ENCODE results near the gene MMP28. TPM values are rescaled to one million over a fixed set of nuclear protein-coding genes. Genes with fewer than 3 reads are reported as not detected.
A peak's percentile ranks its signal among the peaks of the same experiment; 100 is the strongest.

MMP28 gene
- total and polyA plus RNA-seq, 2 of the 4 experiments (the other 2 are of a cell fraction), result 0.18 TPM; not detected in 1

DNA sequence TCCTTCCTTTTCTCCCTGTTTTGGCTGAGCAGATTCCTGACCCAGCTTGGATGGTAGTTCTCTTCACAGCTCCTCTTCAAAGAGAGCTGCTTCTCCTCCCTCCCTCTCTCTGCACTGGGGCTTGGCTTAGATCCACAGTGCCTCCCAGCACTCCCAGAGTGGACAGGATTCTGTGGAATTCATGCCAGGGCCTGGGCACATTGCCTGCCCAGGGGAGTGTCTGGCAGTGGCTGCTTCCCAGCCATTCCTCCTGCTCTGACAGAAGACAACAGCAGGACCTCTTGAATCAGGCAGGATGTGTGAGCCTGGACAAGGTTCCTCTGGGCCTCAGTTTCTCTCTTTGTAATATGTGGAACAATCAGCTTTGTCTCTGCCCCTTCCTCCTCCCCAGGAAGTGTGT is 4.5 kb upstream of the MMP28 start:
- TF ChIP-seq MXI1 (IDR thresholded peaks at IDR 0.05; ENCODE audit: borderline replicate concordance, low read depth, low read length) (no peak), NFE2L2 (IDR thresholded peaks at IDR 0.05; ENCODE audit: low read depth, low read length) (no peak), RAD21 (IDR thresholded peaks at IDR 0.05; ENCODE audit: low read length) (no peak), BHLHE40 (IDR thresholded peaks at IDR 0.05; ENCODE audit: low read depth, low read length) (no peak), POLR2A (IDR thresholded peaks at IDR 0.05; ENCODE audit: low read depth, low read length) (no peak), RFX5 (IDR thresholded peaks at IDR 0.05; ENCODE audit: low read depth, low read length) (no peak)
- TF ChIP-seq, protein P1, sequence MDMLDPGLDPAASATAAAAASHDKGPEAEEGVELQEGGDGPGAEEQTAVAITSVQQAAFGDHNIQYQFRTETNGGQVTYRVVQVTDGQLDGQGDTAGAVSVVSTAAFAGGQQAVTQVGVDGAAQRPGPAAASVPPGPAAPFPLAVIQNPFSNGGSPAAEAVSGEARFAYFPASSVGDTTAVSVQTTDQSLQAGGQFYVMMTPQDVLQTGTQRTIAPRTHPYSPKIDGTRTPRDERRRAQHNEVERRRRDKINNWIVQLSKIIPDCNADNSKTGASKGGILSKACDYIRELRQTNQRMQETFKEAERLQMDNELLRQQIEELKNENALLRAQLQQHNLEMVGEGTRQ (IDR thresholded peaks at IDR 0.05; ENCODE audit: low read depth, low read length), result no peak
- TF ChIP-seq, protein P2, sequence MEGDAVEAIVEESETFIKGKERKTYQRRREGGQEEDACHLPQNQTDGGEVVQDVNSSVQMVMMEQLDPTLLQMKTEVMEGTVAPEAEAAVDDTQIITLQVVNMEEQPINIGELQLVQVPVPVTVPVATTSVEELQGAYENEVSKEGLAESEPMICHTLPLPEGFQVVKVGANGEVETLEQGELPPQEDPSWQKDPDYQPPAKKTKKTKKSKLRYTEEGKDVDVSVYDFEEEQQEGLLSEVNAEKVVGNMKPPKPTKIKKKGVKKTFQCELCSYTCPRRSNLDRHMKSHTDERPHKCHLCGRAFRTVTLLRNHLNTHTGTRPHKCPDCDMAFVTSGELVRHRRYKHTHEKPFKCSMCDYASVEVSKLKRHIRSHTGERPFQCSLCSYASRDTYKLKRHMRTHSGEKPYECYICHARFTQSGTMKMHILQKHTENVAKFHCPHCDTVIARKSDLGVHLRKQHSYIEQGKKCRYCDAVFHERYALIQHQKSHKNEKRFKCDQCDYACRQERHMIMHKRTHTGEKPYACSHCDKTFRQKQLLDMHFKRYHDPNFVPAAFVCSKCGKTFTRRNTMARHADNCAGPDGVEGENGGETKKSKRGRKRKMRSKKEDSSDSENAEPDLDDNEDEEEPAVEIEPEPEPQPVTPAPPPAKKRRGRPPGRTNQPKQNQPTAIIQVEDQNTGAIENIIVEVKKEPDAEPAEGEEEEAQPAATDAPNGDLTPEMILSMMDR (conservative IDR thresholded peaks at IDR 0.05; ENCODE audit: low read depth, low read length), result no peak
- TF ChIP-seq, protein P3, sequence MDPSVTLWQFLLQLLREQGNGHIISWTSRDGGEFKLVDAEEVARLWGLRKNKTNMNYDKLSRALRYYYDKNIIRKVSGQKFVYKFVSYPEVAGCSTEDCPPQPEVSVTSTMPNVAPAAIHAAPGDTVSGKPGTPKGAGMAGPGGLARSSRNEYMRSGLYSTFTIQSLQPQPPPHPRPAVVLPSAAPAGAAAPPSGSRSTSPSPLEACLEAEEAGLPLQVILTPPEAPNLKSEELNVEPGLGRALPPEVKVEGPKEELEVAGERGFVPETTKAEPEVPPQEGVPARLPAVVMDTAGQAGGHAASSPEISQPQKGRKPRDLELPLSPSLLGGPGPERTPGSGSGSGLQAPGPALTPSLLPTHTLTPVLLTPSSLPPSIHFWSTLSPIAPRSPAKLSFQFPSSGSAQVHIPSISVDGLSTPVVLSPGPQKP (IDR thresholded peaks at IDR 0.05; ENCODE audit: borderline replicate concordance, low read depth, low read length), result no peak
- H3K9me1 ChIP-seq (ENCODE audit: insufficient read depth, low read length), result no peaks in the 10 kb centered on the region
- no peak overlapping the region for H3K14ac ChIP-seq (replicated peaks; ENCODE audit: low read depth, low read length)
- H2AFZ ChIP-seq (replicated peaks; ENCODE audit: low read length, poor library complexity), result no peak overlapping the region
- H3K18ac ChIP-seq (ENCODE audit: low read depth, low read length), result no peak overlapping the region
- no peak overlapping the region for H3K27ac ChIP-seq (ENCODE audit: insufficient read depth, low read length)
- no peaks in the 10 kb centered on the region for H3K9me3 ChIP-seq (ENCODE audit: control insufficient read depth, insufficient read depth, low read length)
- no peaks in the 10 kb centered on the region; the same call in 1 of the 2 replicates for H3K4me1 ChIP-seq (ENCODE audit: control insufficient read depth, insufficient read depth, low read length)
- no peaks in the 10 kb centered on the region for H4K20me1 ChIP-seq (ENCODE audit: insufficient read depth, low read length)
- intact Hi-C loops (cut with micrococcal nuclease) (no loop called here), dilution Hi-C loops (cut with HindIII; ENCODE audit: low sequenced_read_pairs, unreplicated experiment) (no loop called here), in situ Hi-C loops (cut with MboI; ENCODE audit: low sequenced_read_pairs) (no loop called here)
- no peak overlapping the region for H2BK15ac ChIP-seq (ENCODE audit: low read depth, low read length)
- H3K4me3 ChIP-seq (ENCODE audit: insufficient read depth, low read depth, low read length), result no peak overlapping the region
- H4K5ac ChIP-seq (ENCODE audit: low read depth, low read length), result no peak overlapping the region
- H3K4ac ChIP-seq (ENCODE audit: low read depth, low read length), result no peak overlapping the region
- DNase-seq, result no peak
- ChIA-PET CTCF (interaction anchor here (0.5 to 3.3 kb wide), 2 partner anchors 36 to 1473 kb away, joined by 5 to 15 read pairs; no protein-coding TSS in a partner anchor), POLR2A (ENCODE audit: unreplicated experiment) (no interaction called here)
- no peak overlapping the region for H2BK20ac ChIP-seq (ENCODE audit: low read depth, low read length)
- ATAC-seq (ENCODE audit: low read depth), result peak; percentile 23; the same call in 1 of the 2 replicates
- H2AK5ac ChIP-seq (ENCODE audit: low read depth, low read length), result no peak overlapping the region
- no peak overlapping the region for H2BK120ac ChIP-seq (ENCODE audit: low read depth, low read length)
- H3K4me2 ChIP-seq (ENCODE audit: low read depth, low read length), result no peak overlapping the region
- H3K56ac ChIP-seq (ENCODE audit: extremely low read depth, insufficient read depth, low read length), result no peak overlapping the region
- no peak overlapping the region for H2BK5ac ChIP-seq (ENCODE audit: low read depth, low read length, poor library complexity, severe bottlenecking)
- H3K36me3 ChIP-seq (ENCODE audit: control insufficient read depth, insufficient read depth, low read length), result no peaks in the 10 kb centered on the region
- no peak overlapping the region for H4K91ac ChIP-seq (ENCODE audit: insufficient read depth, low read depth, low read length)
- BruUV-seq (replicated peaks), result no TSS peak
- H3K23ac ChIP-seq (ENCODE audit: low read depth, low read length), result no peak overlapping the region
- H3K79me1 ChIP-seq (ENCODE audit: low read depth in 1 of 2, low read length in 2 of 2), result no peaks in the 10 kb centered on the region
- peaks cover 42% of the 10 kb centered on the region for H3K27me3 ChIP-seq (ENCODE audit: control insufficient read depth, insufficient read depth, low read length)
- H3K9ac ChIP-seq (ENCODE audit: low read depth, low read length), result no peak overlapping the region
- H4K8ac ChIP-seq (ENCODE audit: low read depth in 2 of 2, low read length in 2 of 2), result no peak overlapping the region
- no peak overlapping the region for H2AK9ac ChIP-seq (replicated peaks; ENCODE audit: low read depth, low read length, poor library complexity)

Measured in IMR-90 (cell line).